Measurements from ENCODE around the gene ADGRB3. TPM values are rescaled to one million over a fixed set of nuclear protein-coding genes. Genes with fewer than 3 reads are reported as not detected.

The ADGRB3 gene
- total RNA-seq, 3 donors from 2014 or later = 1.1 to 2.3 (median 1.2) TPM

DNA sequence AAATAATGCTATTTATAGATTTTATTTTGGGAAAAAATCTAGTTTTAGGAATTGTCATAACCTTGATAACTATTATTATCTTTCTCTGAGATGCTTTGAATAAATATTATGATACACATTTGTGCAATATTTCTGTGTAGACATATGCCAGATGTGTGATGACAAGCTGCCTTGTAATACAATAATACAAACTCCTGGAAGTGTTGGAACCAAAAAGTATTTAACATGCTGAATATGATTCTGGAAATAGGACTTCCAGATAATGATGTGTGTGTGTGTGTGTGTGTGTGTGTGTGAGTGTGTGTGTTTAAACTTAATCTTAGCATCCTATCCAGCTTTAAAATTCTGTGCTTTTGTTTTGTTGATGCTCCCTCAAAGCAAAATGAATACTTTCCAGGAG lies 233.6 kb downstream of the ADGRB3 start:
- Histone ChIP-seq H3K27ac (no peak overlapping the region), H3K4me3 (no peak overlapping the region), H3K4me1 (no peaks in the 10 kb centered on the region), H3K36me3 (no peaks in the 10 kb centered on the region), H3K9me3 (peaks cover 7 to 12% of the 10 kb centered on the region in 2 donors), H3K27me3 (no peaks in the 10 kb centered on the region)
- no peak for DNase-seq (ENCODE audit: low spot score in 2 of 2)
- TF ChIP-seq POLR2AphosphoS5 (IDR thresholded peaks at IDR 0.05) = no peak
- intact Hi-C loops (cut with DNase I; ENCODE audit: low total_unique reads) = no loop called here

GRCh38 chr6:68873236-68873635 lies 238.2 kb downstream of the ADGRB3 start:
- Histone ChIP-seq H3K27me3 (no peaks in the 10 kb centered on the region), H3K9me3 (no peaks in the 10 kb centered on the region), H3K4me3 (no peak overlapping the region), H3K36me3 (no peaks in the 10 kb centered on the region), H3K4me1 (no peaks in the 10 kb centered on the region), H3K27ac (no peak overlapping the region)
- no peak for DNase-seq (ENCODE audit: low spot score in 2 of 2)
- intact Hi-C loops (cut with DNase I; ENCODE audit: low total_unique reads) = no loop called here
- TF ChIP-seq CTCF (IDR thresholded peaks at IDR 0.05) (no peak), POLR2A (IDR thresholded peaks at IDR 0.05) (no peak), POLR2AphosphoS5 (IDR thresholded peaks at IDR 0.05) (no peak)

DNA sequence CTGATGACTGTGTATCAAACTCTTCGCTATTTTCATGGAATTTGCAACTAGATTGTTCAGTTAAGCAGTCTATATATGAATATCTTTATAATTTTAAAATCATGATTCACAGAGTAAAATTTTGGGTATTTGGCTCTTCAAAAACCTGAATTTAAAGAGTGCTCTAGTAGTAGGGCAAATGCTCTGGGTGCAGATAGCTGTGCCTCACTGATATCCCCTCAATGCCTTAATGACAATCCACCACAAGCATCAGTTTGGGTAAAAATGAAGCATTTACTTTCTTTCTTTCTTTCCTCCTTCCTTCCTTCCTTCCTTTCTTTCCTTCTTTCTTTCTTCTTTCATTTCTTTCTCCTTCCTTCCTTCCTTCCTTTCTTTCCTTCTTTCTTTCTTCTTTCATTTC lies 239.7 kb downstream of the ADGRB3 start:
- Histone ChIP-seq H3K27me3 (no peaks in the 10 kb centered on the region), H3K9me3 (peaks cover 0 to 7% of the 10 kb centered on the region in 2 donors), H3K4me3 (no peak overlapping the region), H3K27ac (no peak overlapping the region), H3K36me3 (no peaks in the 10 kb centered on the region), H3K4me1 (no peaks in the 10 kb centered on the region)
- intact Hi-C loops (cut with DNase I; ENCODE audit: low total_unique reads) = no loop called here
- DNase-seq (ENCODE audit: low spot score in 2 of 2) = no peak
- TF ChIP-seq POLR2A (IDR thresholded peaks at IDR 0.05) (no peak), POLR2AphosphoS5 (IDR thresholded peaks at IDR 0.05) (no peak), CTCF (IDR thresholded peaks at IDR 0.05) (no peak)

DNA sequence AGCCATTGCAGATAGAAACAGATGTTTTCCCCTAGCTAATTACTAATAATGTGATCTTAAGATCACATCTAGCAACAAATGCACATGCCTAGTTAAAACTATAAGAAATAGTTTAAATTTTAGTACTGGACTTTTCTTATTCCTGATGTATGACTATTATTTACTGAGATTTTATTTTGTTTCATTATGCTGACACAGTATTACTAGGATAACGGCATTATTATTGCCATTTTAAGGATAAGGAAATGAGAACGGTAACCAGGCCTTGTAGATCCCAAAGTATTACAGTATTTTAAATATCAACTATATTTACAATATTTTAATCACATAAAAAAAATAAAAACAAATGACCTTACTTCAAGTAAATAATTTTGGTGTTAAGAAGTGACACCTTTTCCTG lies 240.3 kb downstream of the ADGRB3 start:
- Histone ChIP-seq H3K9me3 (peaks cover 0 to 7% of the 10 kb centered on the region in 2 donors), H3K4me3 (no peak overlapping the region), H3K27me3 (no peaks in the 10 kb centered on the region), H3K36me3 (no peaks in the 10 kb centered on the region), H3K27ac (no peak overlapping the region), H3K4me1 (no peaks in the 10 kb centered on the region)
- intact Hi-C loops (cut with DNase I; ENCODE audit: low total_unique reads) = no loop called here
- TF ChIP-seq POLR2AphosphoS5 (IDR thresholded peaks at IDR 0.05) (no peak), CTCF (IDR thresholded peaks at IDR 0.05) (no peak), POLR2A (IDR thresholded peaks at IDR 0.05) (no peak)
- DNase-seq (ENCODE audit: low spot score in 2 of 2) = no peak

DNA sequence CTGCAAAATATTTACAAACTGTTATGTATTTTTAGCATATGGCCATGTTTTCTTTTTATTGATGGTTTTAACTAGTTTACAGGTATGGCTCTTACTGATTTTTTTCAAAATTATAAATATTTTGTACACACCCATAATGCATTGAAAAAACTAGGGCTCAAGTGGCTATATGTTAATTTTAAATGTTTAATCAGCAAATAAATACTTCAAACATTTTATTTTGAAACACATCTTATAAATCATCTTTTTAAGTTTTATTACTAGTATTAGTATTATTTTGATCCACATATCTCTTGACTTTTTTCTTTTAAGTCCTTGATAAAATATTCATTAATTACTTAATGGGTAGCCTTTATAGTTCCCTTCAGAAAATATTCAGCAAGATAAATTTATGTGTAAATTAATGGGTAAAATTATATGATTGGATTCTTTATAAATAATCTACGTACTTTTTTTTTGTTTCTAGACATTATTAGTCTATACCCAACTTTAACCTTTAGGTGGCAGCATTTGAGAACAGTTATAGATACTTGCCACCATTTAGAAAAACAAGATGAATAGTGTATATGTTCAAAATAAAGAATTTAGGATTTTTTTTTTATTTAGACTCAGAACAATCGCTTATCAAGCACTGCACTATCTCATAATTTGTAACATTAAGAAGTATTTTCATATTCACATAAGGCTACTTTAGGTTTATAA lies 241.9 kb downstream of the ADGRB3 start:
- Histone ChIP-seq H3K27ac (no peak overlapping the region), H3K4me3 (no peak overlapping the region), H3K4me1 (no peaks in the 10 kb centered on the region), H3K36me3 (no peaks in the 10 kb centered on the region), H3K9me3 (peaks cover 0 to 7% of the 10 kb centered on the region in 2 donors), H3K27me3 (no peaks in the 10 kb centered on the region)
- intact Hi-C loops (cut with DNase I; ENCODE audit: low total_unique reads) = no loop called here
- DNase-seq (ENCODE audit: low spot score in 2 of 2) = no peak
- no peak for TF ChIP-seq POLR2A (IDR thresholded peaks at IDR 0.05)
- no peak for TF ChIP-seq CTCF (IDR thresholded peaks at IDR 0.05)
- TF ChIP-seq POLR2AphosphoS5 (IDR thresholded peaks at IDR 0.05) = no peak

Measured in breast epithelium (tissue), 4 donors.